SH-SY5Y (cell line): ENCODE data around the gene MFN2.

Experiments used
- GATA2 ChIP-seq: IDR thresholded peaks from 2 replicates; pipeline ENCODE4 v1.6.1; 2011; ENCODE audit warnings: mild to moderate bottlenecking, low read depth, low read length
- GATA3 ChIP-seq: IDR thresholded peaks from 2 replicates; pipeline ENCODE4 v1.6.1; 2011; ENCODE audit warnings: low read depth, mild to moderate bottlenecking, low read length, moderate library complexity

DNA sequence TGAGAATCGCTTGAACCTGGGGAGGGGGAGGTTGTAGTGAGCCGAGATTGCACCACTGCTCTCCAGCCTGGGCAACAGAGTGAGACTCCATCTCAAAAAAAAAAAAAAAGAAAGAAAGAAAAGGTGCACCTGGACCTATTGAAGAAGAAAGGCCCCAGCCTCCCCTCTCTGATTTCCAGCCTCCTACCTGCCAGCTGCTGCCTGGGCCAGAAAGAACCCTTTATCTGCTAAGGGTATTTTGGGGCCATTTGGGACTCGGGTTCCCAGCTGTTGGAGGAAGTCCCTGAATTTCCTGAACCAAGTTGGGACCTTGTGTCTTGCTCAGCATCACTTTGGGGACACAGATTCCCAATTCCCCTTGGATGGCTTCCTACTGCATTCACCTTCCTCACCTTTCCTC lies 79.0 kb downstream of the MFN2 start:
- TF ChIP-seq GATA2, result no peak
- no peak for TF ChIP-seq GATA3
